Measurements from ENCODE around the gene FXYD6.

GRCh38 chr11:117913736-117914397 is 37.4 kb upstream of the FXYD6 start:
- no peak for TF ChIP-seq RAD21 (IDR thresholded peaks at IDR 0.05; ENCODE audit: low read depth)
- TF ChIP-seq REST (IDR thresholded peaks at IDR 0.05; ENCODE audit: low read depth): no peak
- TF ChIP-seq EGR1 (IDR thresholded peaks at IDR 0.05): no peak
- TF ChIP-seq CEBPB (IDR thresholded peaks at IDR 0.05): no peak
- TF ChIP-seq ZBTB7A (IDR thresholded peaks at IDR 0.05; ENCODE audit: low read depth): no peak
- no peak for TF ChIP-seq EP300 (IDR thresholded peaks at IDR 0.05; ENCODE audit: borderline replicate concordance)
- TF ChIP-seq TCF12 (IDR thresholded peaks at IDR 0.05; ENCODE audit: low read depth): no peak
- no peak for TF ChIP-seq TAF1 (IDR thresholded peaks at IDR 0.05; ENCODE audit: low read depth)
- TF ChIP-seq USF1 (IDR thresholded peaks at IDR 0.05): no peak

Data from Ishikawa (cell line).